Muscle of leg (tissue), 16 donors: ENCODE data around the gene CHRM2. TPM values are rescaled to one million over a fixed set of nuclear protein-coding genes. Genes with fewer than 3 reads are reported as not detected.
"Not testable (repeated sequence)": the region's sequence is repeated elsewhere in the genome, so short reads cannot be mapped to it uniquely, and the experiment has no call there.

ENCODE experiments used
- DNase-seq: peaks from one replicate; pipeline ENCODE4 v3.0.0; 2013
- H3K27ac ChIP-seq: one replicate; pipeline ENCODE4 v1.5.1; 2013; ENCODE audit warnings: mild to moderate bottlenecking, low read length, control low read depth
- H3K27me3 ChIP-seq: one replicate; pipeline ENCODE4 v1.6.1; 2013; ENCODE audit warnings: low read length; ENCODE audit not compliant: control insufficient read depth, insufficient read depth
- H3K36me3 ChIP-seq: one replicate; pipeline ENCODE4 v1.6.1; 2013; ENCODE audit warnings: low read length; ENCODE audit not compliant: control insufficient read depth, insufficient read depth
- H3K4me1 ChIP-seq: one replicate; pipeline ENCODE4 v1.6.1; 2013; ENCODE audit warnings: low read length; ENCODE audit not compliant: control insufficient read depth, insufficient read depth
- H3K4me3 ChIP-seq: one replicate; pipeline ENCODE4 v1.5.1; 2013; ENCODE audit warnings: low read length, control low read depth
- H3K9me3 ChIP-seq: replicated peaks from 2 replicates; pipeline ENCODE4 v1.6.1; 2013; ENCODE audit warnings: low read depth, low read length; ENCODE audit not compliant: control insufficient read depth
- WGBS: methylation state at CpG from one replicate; pipeline ENCODE4 v1.1.5; 2013; ENCODE audit warnings: missing lambda C conversion rate; ENCODE audit not compliant: insufficient coverage; 5-methylcytosine and 5-hydroxymethylcytosine counted together
- long read RNA-seq, 11 donors: transcript quantifications; one replicate each; lab custom pipeline, GENCODE V29; 2026
- polyA plus RNA-seq, 8 donors: library from polyadenylated mRNA; unstranded; fragments of 120-200 nt; gene quantifications; one replicate each; pipeline versions ENCODE4 v1.2.1 to v1.2.3, GENCODE V29; 2013; ENCODE audit warnings: inconsistent platforms in 1 of 8, low replicate concordance in 1 of 8; ENCODE audit not compliant: insufficient read length in 8 of 8, insufficient read depth in 1 of 8
- total RNA-seq: library from RNA; stranded (reverse); fragments of 120-200 nt; gene quantifications from one replicate; pipeline ENCODE4 v1.2.4, GENCODE V29; 2013

Gene CHRM2
- total RNA-seq (0.18 TPM), polyA plus RNA-seq (1 to 10 TPM in 1 of 8 donors, under 1 TPM in 7; 0.12 to 1.1 (median 0.47) TPM)
- long read RNA-seq, donor 1, result 0 reads
- long read RNA-seq, donor 2, result 0 reads
- long read RNA-seq, donor 3, result 0 reads
- long read RNA-seq, donor 4, result 0 reads
- long read RNA-seq, donor 5, result 0 reads
- long read RNA-seq, donor 6, result 0 reads
- long read RNA-seq, donor 7, result 0 reads
- long read RNA-seq, donor 8, result 0 reads
- long read RNA-seq, donor 9, result 0 reads
- long read RNA-seq, donor 10, result 0 reads
- long read RNA-seq, donor 11, result 0 reads

DNA sequence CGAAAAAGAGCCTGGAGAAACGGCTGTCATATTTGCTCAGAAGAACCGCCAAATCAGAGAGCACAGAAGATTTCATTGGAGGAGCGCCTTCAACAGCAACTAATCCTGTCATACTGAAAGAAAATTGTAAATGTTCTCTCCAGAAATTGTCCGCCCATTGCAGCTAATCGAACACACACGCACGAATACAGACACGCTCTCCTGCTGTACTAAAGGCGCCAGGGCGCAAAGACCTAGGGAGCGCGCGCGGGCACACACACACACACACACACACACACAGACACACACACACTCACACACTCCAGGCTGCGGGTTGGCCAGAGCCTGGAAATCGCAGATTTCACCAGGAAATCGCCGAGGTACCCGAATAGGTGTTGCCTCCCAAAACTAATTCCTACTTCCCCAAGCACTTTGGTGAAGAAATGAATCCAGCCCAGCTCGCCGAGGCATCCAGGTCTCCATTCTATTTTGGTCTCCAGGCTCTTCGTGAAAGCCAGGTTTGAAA is at the start of gene CHRM2:
Gene CHRM2 (plus strand): TSS at position 157 of the 505 bp plus-strand sequence. CDS start 146,214 bp downstream, outside the sequence.
- 0% methylated on average over 12 of the region's 23 CpGs for WGBS
- H3K4me1 ChIP-seq, result peaks cover 11% of the 10 kb centered on the region
- no peak within 1 kb of the TSS for H3K27ac ChIP-seq
- H3K27me3 ChIP-seq, result peaks cover 40% of the 10 kb centered on the region
- peak; percentile 45 for DNase-seq
- H3K36me3 ChIP-seq, result no peaks in the 10 kb centered on the region
- H3K4me3 ChIP-seq, result peak within 1 kb of the TSS; percentile 32
- H3K9me3 ChIP-seq, result no peaks in the 10 kb centered on the region

DNA sequence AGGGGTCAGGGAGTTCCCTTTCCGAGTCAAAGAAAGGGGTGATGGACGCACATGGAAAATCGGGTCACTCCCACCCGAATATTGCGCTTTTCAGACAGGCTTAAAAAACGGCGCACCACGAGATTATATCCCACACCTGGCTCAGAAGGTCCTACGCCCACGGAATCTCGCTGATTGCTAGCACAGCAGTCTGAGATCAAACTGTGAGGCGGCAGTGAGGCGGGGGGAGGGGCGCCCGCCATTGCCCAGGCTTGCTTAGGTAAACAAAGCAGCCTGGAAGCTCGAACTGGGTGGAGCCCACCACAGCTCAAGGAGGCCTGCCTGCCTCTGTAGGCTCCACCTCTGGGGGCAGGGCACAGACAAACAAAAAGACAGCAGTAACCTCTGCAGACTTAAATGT is 37.1 kb upstream of the CHRM2 start:
- no CpG with 5 or more reads among the region's 16 CpGs for WGBS
- not testable (repeated sequence) for H3K4me1 ChIP-seq, H3K9me3 ChIP-seq, H3K27me3 ChIP-seq, DNase-seq, H3K36me3 ChIP-seq, H3K27ac ChIP-seq, H3K4me3 ChIP-seq

DNA sequence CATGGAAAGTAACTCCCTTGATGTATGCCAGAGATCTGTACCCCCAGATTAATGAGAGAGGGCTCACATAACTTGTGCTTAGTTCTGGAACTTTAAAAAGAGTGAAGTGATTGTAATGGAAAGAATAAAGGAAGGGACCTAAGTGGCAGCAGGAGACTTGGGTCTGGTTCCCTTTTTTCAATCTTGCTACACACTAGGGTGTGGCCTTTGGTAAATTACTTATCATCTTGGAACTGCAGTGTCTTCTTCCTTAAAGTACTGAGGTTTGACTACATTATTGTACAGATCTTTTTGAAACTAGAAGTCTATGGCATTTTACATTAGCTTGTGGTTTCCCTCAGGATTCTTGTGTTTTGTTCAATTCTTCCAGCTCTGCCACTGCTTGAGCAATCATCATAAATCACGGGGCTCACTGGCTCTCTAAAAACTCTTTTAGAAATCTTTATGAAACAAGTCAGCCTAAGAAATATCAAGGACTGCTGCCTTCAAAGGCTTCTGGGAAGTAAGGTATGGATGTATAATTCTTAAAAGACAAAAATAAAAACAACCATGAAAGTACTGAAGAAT is 22.5 kb upstream of the CHRM2 start:
- DNase-seq, result no peak
- no peak overlapping the region for H3K27ac ChIP-seq
- no peaks in the 10 kb centered on the region for H3K36me3 ChIP-seq
- no peak overlapping the region for H3K4me3 ChIP-seq
- no peaks in the 10 kb centered on the region for H3K4me1 ChIP-seq
- H3K27me3 ChIP-seq, result no peaks in the 10 kb centered on the region
- WGBS, result no CpG with 5 or more reads among the region's 1 CpG
- no peaks in the 10 kb centered on the region for H3K9me3 ChIP-seq

DNA sequence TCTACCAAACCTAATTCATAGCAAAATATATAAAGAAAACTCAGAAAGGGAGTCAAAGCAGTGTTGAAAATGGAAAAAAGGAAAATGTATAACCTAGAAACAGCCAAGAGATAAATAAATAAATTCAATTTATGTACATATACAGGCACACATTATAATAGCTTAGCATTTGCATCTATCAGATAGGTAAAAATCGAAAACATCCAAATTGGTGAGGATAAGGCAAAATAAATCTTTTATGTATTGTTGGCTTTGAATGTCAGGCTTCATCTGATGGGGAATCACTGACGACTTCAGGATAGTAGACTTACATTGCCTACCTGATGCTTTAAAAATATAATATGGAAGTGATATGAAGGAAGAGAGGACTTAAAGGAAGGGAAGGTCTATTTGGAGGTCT is 20.6 kb upstream of the CHRM2 start:
- Histone ChIP-seq H3K4me1 (no peaks in the 10 kb centered on the region), H3K9me3 (no peaks in the 10 kb centered on the region), H3K4me3 (no peak overlapping the region), H3K36me3 (no peaks in the 10 kb centered on the region), H3K27ac (no peak overlapping the region), H3K27me3 (no peaks in the 10 kb centered on the region)
- WGBS, result no CpG with 5 or more reads among the region's 2 CpGs
- no peak for DNase-seq

DNA sequence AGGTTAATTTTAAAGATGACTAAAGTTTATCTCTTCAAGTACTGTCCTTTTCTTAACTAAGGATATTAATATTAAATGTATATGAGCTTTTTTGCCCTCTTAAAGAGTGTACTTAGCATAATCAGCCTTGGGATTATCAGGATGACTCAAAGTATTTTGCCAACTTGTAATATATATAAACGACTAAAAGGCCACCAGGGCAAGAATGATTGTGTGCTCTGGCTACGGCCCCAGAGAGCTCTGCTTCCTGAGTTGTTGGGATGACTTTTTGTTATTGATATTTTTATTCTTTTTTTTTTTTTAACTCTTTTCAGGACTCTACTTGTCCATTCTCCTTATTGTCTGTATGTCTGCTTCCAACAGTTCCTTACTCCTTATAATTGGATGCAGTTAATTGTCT is 14.8 kb upstream of the CHRM2 start:
- no peak overlapping the region for H3K4me3 ChIP-seq
- H3K27ac ChIP-seq, result no peak overlapping the region
- no peaks in the 10 kb centered on the region for H3K36me3 ChIP-seq
- H3K4me1 ChIP-seq, result no peaks in the 10 kb centered on the region
- no peak for DNase-seq
- H3K9me3 ChIP-seq, result peaks cover 2% of the 10 kb centered on the region
- no CpG with 5 or more reads among the region's 2 CpGs for WGBS
- no peaks in the 10 kb centered on the region for H3K27me3 ChIP-seq

DNA sequence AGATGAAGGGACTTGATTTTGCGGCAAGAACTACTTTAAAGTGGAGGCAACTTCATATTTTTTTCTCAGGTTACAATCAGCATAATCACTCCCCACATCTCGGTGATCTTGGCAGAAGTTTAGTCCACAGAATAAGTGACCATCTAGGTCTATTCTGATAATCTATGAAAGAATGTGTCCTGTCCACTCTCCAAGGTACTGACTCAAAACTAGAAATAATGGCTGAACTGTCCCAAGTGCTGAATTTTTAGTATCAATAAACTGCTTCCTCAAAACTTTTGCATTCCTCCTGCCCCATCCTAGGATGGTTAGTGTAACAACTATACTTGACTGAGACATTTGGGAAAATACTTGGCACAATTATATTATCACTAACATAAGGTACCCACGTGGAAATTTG is 10.9 kb upstream of the CHRM2 start:
- H3K4me3 ChIP-seq, result no peak overlapping the region
- H3K4me1 ChIP-seq, result no peaks in the 10 kb centered on the region
- DNase-seq, result peak; percentile 64
- H3K27ac ChIP-seq, result no peak overlapping the region
- peaks cover 2% of the 10 kb centered on the region for H3K9me3 ChIP-seq
- H3K36me3 ChIP-seq, result no peaks in the 10 kb centered on the region
- no CpG with 5 or more reads among the region's 3 CpGs for WGBS
- H3K27me3 ChIP-seq, result no peaks in the 10 kb centered on the region

DNA sequence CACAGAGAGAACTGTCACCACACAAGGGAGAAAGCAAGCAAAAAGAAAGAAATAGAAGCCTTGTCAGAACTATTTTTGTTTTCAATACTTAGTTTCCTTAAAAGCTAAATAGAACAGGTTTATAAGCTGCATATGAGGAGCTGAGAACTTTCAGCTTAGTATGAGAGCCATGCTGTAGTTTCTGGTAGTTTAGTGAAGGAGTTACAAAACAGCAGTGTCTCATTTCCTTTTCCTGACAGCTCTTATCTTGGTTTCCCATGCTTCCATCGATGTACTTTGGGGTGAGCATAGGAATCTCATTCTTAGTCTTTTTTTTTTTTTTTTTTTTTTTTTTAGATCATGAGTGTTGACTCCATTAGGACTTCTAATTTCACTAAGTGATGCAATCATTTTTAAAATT is 8.6 kb upstream of the CHRM2 start:
- no CpG with 5 or more reads among the region's 1 CpG for WGBS
- Histone ChIP-seq H3K9me3 (peaks cover under 1% of the 10 kb centered on the region), H3K27me3 (no peaks in the 10 kb centered on the region), H3K4me1 (no peaks in the 10 kb centered on the region), H3K27ac (no peak overlapping the region), H3K4me3 (no peak overlapping the region), H3K36me3 (no peaks in the 10 kb centered on the region)
- no peak for DNase-seq

DNA sequence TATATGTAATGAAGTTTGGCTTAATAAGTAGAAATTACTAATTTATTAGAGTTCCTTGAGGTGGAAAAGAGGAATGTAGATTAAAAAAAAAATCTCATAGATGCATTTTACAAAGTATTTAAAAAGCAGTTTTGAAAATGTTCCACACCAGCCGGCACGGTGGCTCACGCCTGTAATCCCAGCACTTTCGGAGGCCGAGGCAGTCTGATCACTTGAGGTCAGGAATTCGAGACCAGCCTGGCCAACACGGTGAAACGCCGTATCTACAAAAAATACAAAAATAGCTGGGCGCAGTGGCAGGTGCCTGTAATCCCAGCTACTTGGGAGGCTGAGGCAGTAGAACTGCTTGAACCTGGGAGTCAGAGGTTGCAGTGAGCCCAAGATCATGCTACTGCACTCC is 3.2 kb upstream of the CHRM2 start:
- H3K36me3 ChIP-seq, result no peaks in the 10 kb centered on the region
- H3K27ac ChIP-seq, result no peak overlapping the region
- H3K27me3 ChIP-seq, result peaks cover 21% of the 10 kb centered on the region
- no peak overlapping the region for H3K4me3 ChIP-seq
- no peaks in the 10 kb centered on the region for H3K9me3 ChIP-seq
- DNase-seq, result no peak
- H3K4me1 ChIP-seq, result peaks cover 5% of the 10 kb centered on the region
- WGBS, result 88% methylated on average over 10 of the region's 10 CpGs

DNA sequence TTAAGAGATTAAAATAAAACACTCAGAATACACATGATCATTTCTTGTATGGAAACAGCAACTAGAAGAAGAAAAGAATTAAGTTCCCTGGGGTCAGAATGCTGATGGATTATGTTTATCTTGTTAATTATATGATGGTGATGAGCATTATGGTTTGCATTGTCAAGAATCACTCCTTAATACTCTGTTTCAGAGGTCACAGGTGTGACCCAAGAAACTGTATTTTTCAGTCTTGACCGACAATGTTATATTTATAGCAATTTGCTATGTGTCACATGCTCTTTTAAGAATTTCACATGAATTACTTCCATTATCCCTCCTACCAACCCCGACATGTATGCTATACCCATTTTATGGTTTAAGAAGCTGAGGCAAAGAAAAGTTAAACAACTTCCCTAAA is 2.7 kb upstream of the CHRM2 start:
- Histone ChIP-seq H3K4me3 (no peak overlapping the region), H3K27ac (no peak overlapping the region), H3K36me3 (no peaks in the 10 kb centered on the region), H3K9me3 (no peaks in the 10 kb centered on the region), H3K4me1 (peaks cover 8% of the 10 kb centered on the region), H3K27me3 (peaks cover 27% of the 10 kb centered on the region)
- DNase-seq, result no peak
- no CpG with 5 or more reads among the region's 2 CpGs for WGBS

DNA sequence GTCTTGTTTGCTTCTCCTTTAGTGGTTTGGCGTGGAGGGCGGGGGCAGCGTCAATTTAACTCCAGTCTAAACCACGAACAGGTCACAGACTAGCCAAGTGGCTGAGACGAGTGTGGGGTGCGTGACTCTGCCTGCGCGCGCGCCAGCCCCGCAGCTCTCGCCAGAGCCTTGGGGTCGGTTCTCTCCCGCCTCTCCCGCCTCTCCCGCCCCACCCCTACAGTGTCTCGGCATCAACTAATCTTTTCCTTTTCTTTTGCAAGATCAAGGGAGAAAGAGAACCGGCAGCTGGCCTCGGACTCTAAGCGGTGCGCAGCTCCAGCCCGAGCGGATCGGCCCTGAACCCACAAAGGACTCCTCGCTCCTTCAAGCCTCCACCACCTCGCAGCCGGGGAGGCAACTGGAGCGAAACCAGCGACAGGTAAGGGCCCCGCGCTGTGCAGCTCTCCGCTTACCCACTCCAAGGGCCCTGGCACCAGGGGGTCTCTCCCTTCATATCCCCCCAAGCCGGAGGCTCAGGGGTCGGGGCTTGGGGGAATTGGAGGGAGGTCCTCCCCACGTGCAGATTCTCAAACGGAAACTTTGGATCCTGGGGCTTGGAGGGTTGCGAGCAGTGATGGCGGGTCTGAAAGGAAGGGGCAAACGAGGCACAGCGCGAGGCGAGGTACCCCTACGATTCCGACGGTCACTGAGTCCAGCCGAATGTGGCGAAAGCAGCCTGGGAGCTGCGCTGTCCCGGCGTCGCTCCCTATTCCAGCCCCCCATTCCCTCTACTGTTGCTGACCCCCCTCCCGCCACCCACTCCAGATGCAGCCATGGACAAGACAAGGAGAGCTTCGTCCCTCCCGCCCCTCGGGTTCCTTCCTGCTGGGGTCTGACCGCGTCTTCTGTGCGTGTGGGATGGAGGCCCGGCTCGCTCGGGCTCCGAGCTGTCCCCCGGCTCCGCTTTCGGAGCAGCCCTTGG is 829 bp downstream of the CHRM2 start:
- Histone ChIP-seq H3K4me3 (peak overlapping the region; percentile 32), H3K27ac (no peak overlapping the region), H3K27me3 (peaks cover 40% of the 10 kb centered on the region), H3K9me3 (no peaks in the 10 kb centered on the region), H3K36me3 (no peaks in the 10 kb centered on the region), H3K4me1 (peaks cover 11% of the 10 kb centered on the region)
- WGBS, result under 1% methylated on average over 31 of the region's 65 CpGs
- no peak for DNase-seq
